Fibroblast of skin of left biceps (primary cell): ENCODE results near the gene DNAI1.
"Not testable (repeated sequence)": the region's sequence is repeated elsewhere in the genome, so short reads cannot be mapped to it uniquely, and the experiment has no call there.

Experiments used
- DNase-seq, 2 experiments: peaks; one replicate each; pipeline ENCODE4 v3.0.0-alpha.2; 2013; ENCODE audit warnings: low read depth in 2 of 2

DNAI1 gene

DNA sequence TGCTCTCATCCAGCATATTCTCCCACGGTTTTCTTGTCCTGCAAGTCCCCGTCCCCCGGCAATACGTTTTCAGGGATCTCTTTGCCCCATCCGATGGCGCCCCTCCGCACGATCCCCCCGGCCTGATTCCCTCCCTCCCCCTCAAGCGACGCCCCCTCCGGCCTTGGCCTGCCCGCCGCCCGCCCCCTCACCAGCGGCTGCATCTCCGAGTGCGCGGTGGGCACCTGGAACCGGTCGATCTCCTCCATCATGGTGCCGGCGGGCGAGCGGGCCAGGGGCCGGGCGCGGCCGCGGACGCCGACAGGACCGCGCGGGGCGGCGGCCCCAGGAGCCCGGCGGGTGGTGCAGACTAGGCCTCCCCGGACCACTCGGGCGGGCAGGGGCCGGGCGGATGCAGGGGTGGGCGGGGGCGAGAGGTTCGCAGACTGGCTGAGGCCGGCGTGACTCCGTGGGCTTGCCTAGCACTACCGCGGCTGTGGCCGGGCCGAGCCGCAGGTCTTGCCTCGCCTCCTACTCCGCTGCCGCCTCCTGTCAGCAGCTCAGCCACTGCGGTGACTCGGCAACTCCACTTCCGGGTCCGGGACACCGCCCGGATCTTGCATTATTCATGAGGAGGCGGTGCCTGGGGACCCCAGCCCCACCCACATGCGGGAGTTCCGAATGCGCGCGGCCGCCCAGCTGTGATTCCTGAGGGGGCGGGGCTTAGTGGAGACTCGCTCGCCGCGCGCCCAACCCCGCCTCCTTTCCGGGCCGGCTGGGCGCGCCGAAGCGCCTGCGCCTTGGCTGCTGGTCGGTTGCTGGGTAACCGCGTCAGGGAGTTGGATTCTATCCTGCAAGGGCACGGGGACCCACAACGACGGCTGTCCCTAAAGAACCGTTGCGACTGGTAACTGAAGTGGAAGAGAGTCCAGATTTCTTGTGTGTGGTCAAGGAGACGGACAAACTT, at the start of gene DNAI1, which contains the start of gene FAM219A:
Gene DNAI1, plus strand, starts transcription at position 793 of the 946 bp plus-strand sequence. CDS start 201 bp downstream, outside the sequence.
Gene FAM219A, minus strand, starts transcription at position 558 of the 946 bp plus-strand sequence. Its CDS starts 307 bp downstream, at position 251.
- DNase-seq, result peak; percentile 94

DNA sequence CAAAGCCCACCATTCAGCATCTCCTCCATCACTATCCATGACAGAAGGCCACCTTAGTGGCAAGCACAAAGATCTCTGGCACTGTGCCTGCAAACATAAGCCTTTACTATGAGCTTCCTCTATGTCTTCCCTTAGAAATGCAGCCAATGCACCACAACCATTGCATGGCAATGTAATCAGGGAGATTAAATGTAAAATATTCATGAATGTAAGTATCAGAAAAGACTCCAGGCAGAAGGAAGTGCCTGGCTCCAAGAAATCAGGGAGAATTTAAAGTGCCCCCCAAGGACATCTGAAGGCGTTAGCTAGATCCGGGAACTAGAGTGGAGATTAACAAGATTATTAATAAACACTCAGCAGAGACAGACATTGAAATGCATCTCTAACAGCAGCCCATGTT, 49.5 kb upstream of the DNAI1 start:
- no peak for DNase-seq

GRCh38 chr9:34412336-34412735, 46.3 kb upstream of the DNAI1 start:
- DNase-seq, result no peak

GRCh38 chr9:34413231-34413852, 45.3 kb upstream of the DNAI1 start:
- peak; percentile 13 to 15 for DNase-seq

- no peak for DNase-seq
Measured at GRCh38 chr9:34417734-34418133, 40.9 kb upstream of the DNAI1 start.

GRCh38 chr9:34419716-34420504, 38.7 kb upstream of the DNAI1 start:
- no peak for DNase-seq

- no peak for DNase-seq
Measured at GRCh38 chr9:34426347-34427074, 32.1 kb upstream of the DNAI1 start.

DNA sequence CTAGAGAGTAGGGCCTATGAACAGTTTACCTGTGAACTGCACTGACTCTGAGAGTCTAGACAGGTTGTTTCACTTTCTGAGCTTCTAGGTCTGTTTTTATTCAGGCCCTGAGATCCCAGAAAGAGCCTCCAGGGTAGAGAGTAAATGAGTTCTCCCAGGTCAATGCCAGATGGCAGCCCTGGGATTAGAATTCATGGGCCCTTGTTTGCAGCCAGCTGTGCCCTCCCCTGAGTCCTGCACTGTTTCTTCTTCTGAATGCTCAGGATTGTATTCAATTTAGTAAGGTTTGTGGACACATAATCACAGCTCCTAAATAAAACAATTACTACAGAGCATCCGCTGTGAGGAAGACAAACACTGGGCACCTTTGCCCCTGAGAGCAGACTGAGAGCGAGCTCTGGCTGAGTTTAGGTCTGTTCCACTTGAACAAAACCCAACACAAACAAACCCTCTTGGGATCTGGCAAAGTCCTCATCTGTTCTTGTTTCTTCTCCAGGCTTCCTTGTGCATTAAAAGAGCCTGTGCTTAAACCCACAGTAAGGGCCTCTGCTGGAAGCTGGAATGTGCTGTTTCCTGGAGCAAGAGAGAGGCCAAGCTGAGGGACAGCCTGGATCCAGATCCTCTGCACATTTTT, 30.2 kb upstream of the DNAI1 start:
- no peak for DNase-seq

DNA sequence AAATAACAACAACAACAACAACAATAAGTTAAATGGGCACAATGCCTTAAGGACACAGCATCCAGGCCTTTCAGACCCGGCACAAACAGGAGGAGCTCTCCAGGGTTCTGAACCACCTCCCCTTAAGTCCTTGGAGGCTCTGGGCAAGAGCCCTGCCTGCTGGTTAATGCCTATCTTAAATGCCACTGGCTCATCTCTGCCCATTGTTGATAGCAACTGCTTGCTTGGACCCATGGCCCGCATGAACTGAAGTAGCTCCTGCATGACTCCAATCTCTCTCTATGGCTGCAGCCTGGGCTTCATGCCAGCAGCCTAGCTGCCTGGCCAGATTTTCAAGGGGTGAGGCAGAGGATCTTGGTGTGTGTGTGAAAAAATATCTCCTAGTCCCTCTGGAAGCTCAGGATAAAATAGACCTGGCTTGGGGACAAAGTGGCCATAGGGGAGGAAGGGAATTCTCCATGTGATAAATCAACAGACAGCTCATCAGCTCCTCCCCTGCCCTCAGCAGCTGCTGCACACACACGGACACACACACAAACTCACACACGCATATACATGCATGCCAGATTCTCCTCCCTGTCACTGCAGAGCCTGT, 27.7 kb upstream of the DNAI1 start:
- DNase-seq, result peak in 1 of 2 experiments; percentile 33

- DNase-seq, result no peak
Measured at GRCh38 chr9:34431667-34432066, 26.9 kb upstream of the DNAI1 start.

DNA sequence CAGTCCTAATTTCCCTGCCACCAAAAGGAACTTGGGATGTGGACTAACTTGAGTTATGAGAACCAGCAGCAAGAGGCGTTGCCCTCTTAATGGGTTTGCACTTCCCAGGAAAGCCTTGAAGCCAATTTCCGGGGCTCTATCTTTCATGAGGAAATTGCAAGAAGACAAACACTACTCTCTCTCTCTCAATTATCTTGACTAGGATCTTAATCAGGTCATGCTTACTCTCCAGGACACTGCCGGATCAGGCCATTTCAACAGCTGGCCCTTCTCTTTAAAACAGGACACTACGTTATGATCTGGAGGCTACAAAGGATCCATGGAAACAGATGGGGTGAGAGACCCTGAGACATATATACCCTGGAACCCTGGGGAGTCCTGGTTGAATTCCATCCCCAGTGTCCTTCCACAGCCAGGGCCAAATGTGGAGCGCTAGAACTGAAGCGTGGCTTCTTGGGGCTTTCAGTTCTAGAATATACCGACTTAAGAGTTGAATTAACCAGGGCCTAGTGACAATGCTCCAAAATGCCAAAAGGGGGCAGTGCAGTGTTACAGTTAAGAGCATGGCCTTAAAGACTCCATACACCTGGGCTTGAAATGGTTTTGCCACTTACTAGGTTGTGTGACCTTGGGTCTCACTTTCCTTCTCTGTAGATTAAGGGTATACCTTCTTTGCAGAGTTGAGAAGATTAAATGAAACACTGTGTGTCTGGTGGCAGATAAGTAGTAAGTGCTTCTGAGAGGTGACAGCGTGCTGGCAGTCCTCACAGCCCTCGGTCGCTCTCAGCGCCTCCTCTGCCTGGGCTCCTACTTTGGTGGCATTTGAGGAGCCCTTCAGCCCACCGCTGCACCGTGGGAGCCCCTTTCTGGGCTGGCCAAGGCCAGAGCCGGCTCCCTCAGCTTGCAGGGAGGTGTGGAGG, 21.3 kb upstream of the DNAI1 start:
- DNase-seq, result peak in 1 of 2 experiments; percentile 25

GRCh38 chr9:34437926-34438307, 20.7 kb upstream of the DNAI1 start:
- DNase-seq, result not testable (repeated sequence)

- DNase-seq, result not testable (repeated sequence)
Measured at GRCh38 chr9:34438465-34438864, 20.1 kb upstream of the DNAI1 start.

DNA sequence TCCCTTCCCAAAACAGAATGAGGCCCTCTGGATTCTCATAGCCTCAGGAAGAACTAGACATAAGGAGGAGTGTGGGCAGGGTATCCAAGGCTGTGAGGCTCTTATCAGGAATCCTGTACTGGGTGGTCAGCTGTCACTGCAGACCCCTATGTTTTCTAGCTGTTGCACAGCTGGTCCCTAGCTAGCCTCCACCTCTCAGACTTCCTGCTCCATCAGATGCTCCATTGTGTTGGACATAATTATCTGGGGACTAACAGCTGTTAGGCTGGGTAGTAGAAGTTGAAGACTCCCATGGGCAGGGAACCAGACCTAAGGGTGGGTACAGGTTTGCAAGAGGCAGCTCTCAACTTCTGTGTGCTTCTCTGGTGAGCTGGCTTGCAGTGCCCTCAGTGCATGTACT, 18.6 kb upstream of the DNAI1 start:
- no peak for DNase-seq

GRCh38 chr9:34442770-34443169, 15.8 kb upstream of the DNAI1 start:
- no peak for DNase-seq

DNA sequence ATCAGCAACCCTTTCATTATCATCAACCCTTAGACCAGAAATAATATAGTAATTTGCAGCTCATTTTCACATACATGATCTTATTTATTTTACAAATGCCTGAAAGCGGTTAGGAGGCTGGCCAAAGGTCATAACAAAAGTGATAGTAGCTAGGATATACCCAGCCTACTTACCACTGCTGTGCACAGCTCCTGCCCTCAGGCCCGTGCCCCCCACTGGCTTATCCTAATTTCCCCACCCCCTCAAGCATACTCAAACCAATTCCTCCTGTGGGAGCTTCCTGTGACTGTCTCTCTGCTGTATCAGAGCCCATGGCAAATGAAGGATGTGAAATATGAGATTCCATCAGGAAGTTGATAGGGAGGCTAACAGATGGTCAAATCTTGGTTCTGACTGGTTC, 15.1 kb upstream of the DNAI1 start:
- DNase-seq, result no peak

GRCh38 chr9:34443976-34444375, 14.6 kb upstream of the DNAI1 start:
- DNase-seq, result no peak

DNA sequence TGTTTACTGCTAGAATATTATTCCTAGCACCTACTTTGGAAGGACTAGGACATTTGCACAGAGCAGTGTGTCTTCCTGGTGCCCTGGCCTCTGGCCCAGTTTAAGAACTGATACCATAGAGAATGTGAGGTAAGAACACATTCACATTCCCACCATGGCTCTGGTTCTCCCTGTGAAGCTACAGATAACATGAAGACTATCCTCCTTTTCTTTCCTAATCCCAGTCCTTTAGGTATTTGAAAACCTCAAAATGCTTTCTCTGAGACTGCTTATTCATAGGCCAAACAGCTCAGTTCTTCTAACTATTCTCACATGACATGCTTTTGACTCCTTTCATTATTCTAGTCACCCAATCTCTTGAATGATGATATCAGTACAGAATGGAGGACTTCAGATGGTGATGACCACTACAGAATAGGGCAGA, 12.1 kb upstream of the DNAI1 start:
- DNase-seq, result no peak

- no peak for DNase-seq
Measured at GRCh38 chr9:34446951-34447350, 11.7 kb upstream of the DNAI1 start.
